ENCODE measurements around the gene ZFP28.

ZFP28 gene

DNA sequence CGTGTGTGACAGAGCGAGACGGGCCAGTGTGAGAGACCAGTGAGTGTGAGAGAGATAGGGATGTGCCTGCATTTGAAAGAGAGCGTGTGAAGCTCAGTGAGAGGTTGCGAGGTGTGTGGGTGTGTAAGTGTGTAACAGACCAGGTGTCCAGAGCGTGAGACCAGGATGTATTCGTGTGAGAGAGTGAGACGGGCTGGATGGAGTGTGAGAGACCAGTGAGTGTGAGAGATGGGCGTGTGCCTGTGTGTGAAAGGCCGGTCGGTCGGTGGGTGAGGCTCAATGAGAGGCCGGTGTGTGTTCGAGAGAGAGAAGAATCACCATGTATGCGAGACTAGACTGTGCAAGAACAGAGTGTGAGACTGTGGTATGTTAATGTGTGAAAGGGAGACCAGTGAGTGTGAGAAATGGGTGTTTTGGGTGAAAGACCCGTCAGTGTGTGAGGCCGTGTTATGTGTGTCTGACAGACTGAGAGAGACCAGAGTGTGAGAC lies 30.4 kb upstream of the ZFP28 start:
- WGBS, result 12% methylated on average over 17 of the region's 17 CpGs
- Histone ChIP-seq H3K36me3 (ENCODE audit: control insufficient read depth in 1 of 2, insufficient read depth in 2 of 2, low read depth in 1 of 2, low read length in 2 of 2) (peaks cover 0 to 8% of the 10 kb centered on the region in 2 experiments), H2AK5ac (ENCODE audit: low read length, severe bottlenecking) (no peak overlapping the region), H3K27me3 (ENCODE audit: control insufficient read depth in 1 of 2, insufficient read depth in 1 of 2, low read length in 2 of 2) (no peaks in the 10 kb centered on the region), H2BK120ac (ENCODE audit: low read depth, low read length) (no peak overlapping the region), H4K91ac (ENCODE audit: low read length) (no peak overlapping the region), H2BK12ac (ENCODE audit: low read length in 2 of 2) (no peak overlapping the region), H3K18ac (ENCODE audit: low read depth in 1 of 2, low read length in 2 of 2) (peak overlapping the region in 1 of 2 experiments; percentile 69), H3K14ac (ENCODE audit: low read length in 2 of 2) (peak overlapping the region in 1 of 2 experiments; percentile 57), H3K27ac (ENCODE audit: low read length, poor library complexity, severe bottlenecking) (no peak overlapping the region), H2BK15ac (ENCODE audit: low read depth, poor library complexity, severe bottlenecking) (no peak overlapping the region), H3K9me3 (ENCODE audit: control insufficient read depth, low read length) (peaks cover 40% of the 10 kb centered on the region), H2AFZ (ENCODE audit: low read depth, low read length) (peak overlapping the region; percentile 74), H3K4me1 (ENCODE audit: control insufficient read depth, insufficient read depth, low read depth, low read length) (peaks cover 5% of the 10 kb centered on the region), H3K79me1 (replicated peaks; ENCODE audit: low read length, poor library complexity, severe bottlenecking) (no peaks in the 10 kb centered on the region), H3K4me2 (ENCODE audit: low read length, poor library complexity, severe bottlenecking) (peak overlapping the region; percentile 62), H3K4me3 (ENCODE audit: insufficient read depth in 1 of 2, low read depth in 1 of 2, low read length in 2 of 2) (peak overlapping the region; percentile 74 to 96), H3K9ac (ENCODE audit: low read length) (peak overlapping the region; percentile 96), H4K8ac (ENCODE audit: low read length) (peak overlapping the region; percentile 33), H3K23ac (ENCODE audit: low read length in 2 of 2) (peak overlapping the region in 1 of 2 experiments; percentile 9), H2BK5ac (ENCODE audit: low read depth, low read length, poor library complexity, severe bottlenecking) (no peak overlapping the region), H3K4ac (ENCODE audit: low read depth in 1 of 2, low read length in 2 of 2) (no peak overlapping the region)
- DNase-seq, result no peak

DNA sequence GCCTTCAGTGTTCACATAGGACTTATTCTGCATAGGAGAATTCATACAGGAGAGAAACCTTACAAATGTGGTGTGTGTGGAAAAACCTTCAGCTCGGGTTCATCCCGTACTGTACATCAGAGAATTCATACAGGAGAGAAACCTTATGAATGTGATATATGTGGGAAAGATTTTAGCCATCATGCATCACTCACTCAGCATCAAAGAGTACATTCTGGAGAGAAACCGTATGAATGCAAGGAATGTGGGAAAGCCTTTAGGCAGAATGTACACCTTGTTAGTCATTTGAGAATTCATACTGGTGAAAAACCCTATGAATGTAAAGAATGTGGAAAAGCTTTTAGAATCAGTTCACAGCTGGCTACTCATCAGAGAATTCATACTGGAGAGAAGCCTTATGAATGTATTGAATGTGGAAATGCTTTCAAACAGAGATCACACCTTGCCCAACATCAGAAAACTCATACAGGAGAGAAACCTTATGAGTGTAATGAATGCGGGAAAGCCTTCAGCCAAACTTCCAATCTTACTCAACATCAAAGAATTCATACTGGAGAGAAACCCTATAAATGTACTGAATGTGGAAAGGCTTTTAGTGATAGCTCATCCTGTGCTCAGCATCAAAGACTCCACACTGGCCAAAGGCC lies 13.4 kb upstream of the ZFP28 start:
- Histone ChIP-seq H4K8ac (ENCODE audit: low read length) (no peak overlapping the region), H2BK12ac (ENCODE audit: low read length in 2 of 2) (no peak overlapping the region), H3K9me3 (ENCODE audit: control insufficient read depth, low read length) (peaks cover 98% of the 10 kb centered on the region), H2BK120ac (ENCODE audit: low read depth, low read length) (no peak overlapping the region), H3K4me3 (ENCODE audit: insufficient read depth in 1 of 2, low read depth in 1 of 2, low read length in 2 of 2) (peak overlapping the region in 1 of 2 experiments; percentile 65), H3K23ac (ENCODE audit: low read length in 2 of 2) (no peak overlapping the region), H3K36me3 (ENCODE audit: control insufficient read depth in 1 of 2, insufficient read depth in 2 of 2, low read depth in 1 of 2, low read length in 2 of 2) (peaks cover 0 to 25% of the 10 kb centered on the region in 2 experiments), H3K4me1 (ENCODE audit: control insufficient read depth, insufficient read depth, low read depth, low read length) (no peaks in the 10 kb centered on the region), H2AFZ (ENCODE audit: low read depth, low read length) (no peak overlapping the region), H2BK5ac (ENCODE audit: low read depth, low read length, poor library complexity, severe bottlenecking) (no peak overlapping the region), H2BK15ac (ENCODE audit: low read depth, poor library complexity, severe bottlenecking) (no peak overlapping the region), H2AK5ac (ENCODE audit: low read length, severe bottlenecking) (no peak overlapping the region), H4K91ac (ENCODE audit: low read length) (no peak overlapping the region), H3K4ac (ENCODE audit: low read depth in 1 of 2, low read length in 2 of 2) (no peak overlapping the region), H3K4me2 (ENCODE audit: low read length, poor library complexity, severe bottlenecking) (no peak overlapping the region), H3K14ac (ENCODE audit: low read length in 2 of 2) (no peak overlapping the region), H3K27me3 (ENCODE audit: control insufficient read depth in 1 of 2, insufficient read depth in 1 of 2, low read length in 2 of 2) (no peaks in the 10 kb centered on the region), H3K9ac (ENCODE audit: low read length) (no peak overlapping the region), H3K79me1 (replicated peaks; ENCODE audit: low read length, poor library complexity, severe bottlenecking) (no peaks in the 10 kb centered on the region), H3K27ac (ENCODE audit: low read length, poor library complexity, severe bottlenecking) (no peak overlapping the region), H3K18ac (ENCODE audit: low read depth in 1 of 2, low read length in 2 of 2) (no peak overlapping the region)
- WGBS, result 78% methylated on average over 1 of the region's 4 CpGs
- DNase-seq, result no peak

DNA sequence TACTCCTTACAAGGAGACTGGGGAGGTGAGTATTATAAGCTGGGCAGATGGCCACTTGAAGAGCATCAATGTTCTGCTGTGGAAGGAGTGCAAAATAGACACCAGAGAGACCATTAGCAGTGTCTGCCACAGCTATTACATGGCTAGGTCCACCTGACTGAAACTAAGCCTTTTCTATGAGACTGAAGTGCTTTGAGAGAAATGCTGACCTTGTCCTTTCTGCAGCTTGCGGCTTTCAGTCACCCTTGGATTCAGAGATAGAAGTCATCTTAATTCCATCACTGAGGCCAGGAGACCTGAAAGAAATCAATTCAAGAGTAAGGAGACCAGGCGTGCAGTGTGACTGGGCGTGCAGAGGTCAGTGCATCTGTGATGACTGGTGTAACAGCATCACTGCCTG lies 1.3 kb upstream of the ZFP28 start:
- no peak for DNase-seq
- Histone ChIP-seq H2BK5ac (ENCODE audit: low read depth, low read length, poor library complexity, severe bottlenecking) (no peak overlapping the region), H4K91ac (ENCODE audit: low read length) (no peak overlapping the region), H3K9ac (ENCODE audit: low read length) (no peak overlapping the region), H2AK5ac (ENCODE audit: low read length, severe bottlenecking) (no peak overlapping the region), H3K4me3 (ENCODE audit: insufficient read depth in 1 of 2, low read depth in 1 of 2, low read length in 2 of 2) (peak overlapping the region in 1 of 2 experiments; percentile 90), H2BK120ac (ENCODE audit: low read depth, low read length) (no peak overlapping the region), H3K36me3 (ENCODE audit: control insufficient read depth in 1 of 2, insufficient read depth in 2 of 2, low read depth in 1 of 2, low read length in 2 of 2) (peaks cover 23 to 24% of the 10 kb centered on the region in 2 experiments), H2AFZ (ENCODE audit: low read depth, low read length) (peak overlapping the region; percentile 18), H3K14ac (ENCODE audit: low read length in 2 of 2) (no peak overlapping the region), H2BK15ac (ENCODE audit: low read depth, poor library complexity, severe bottlenecking) (no peak overlapping the region), H3K4me2 (ENCODE audit: low read length, poor library complexity, severe bottlenecking) (peak overlapping the region; percentile 67), H2BK12ac (ENCODE audit: low read length in 2 of 2) (no peak overlapping the region), H3K27ac (ENCODE audit: low read length, poor library complexity, severe bottlenecking) (no peak overlapping the region), H3K4ac (ENCODE audit: low read depth in 1 of 2, low read length in 2 of 2) (no peak overlapping the region), H3K9me3 (ENCODE audit: control insufficient read depth, low read length) (peaks cover 88% of the 10 kb centered on the region), H3K4me1 (ENCODE audit: control insufficient read depth, insufficient read depth, low read depth, low read length) (peaks cover 5% of the 10 kb centered on the region), H3K23ac (ENCODE audit: low read length in 2 of 2) (no peak overlapping the region), H3K18ac (ENCODE audit: low read depth in 1 of 2, low read length in 2 of 2) (no peak overlapping the region), H4K8ac (ENCODE audit: low read length) (no peak overlapping the region), H3K79me1 (replicated peaks; ENCODE audit: low read length, poor library complexity, severe bottlenecking) (peaks cover 19% of the 10 kb centered on the region), H3K27me3 (ENCODE audit: control insufficient read depth in 1 of 2, insufficient read depth in 1 of 2, low read length in 2 of 2) (no peaks in the 10 kb centered on the region)
- 96% methylated on average over 3 of the region's 3 CpGs for WGBS

DNA sequence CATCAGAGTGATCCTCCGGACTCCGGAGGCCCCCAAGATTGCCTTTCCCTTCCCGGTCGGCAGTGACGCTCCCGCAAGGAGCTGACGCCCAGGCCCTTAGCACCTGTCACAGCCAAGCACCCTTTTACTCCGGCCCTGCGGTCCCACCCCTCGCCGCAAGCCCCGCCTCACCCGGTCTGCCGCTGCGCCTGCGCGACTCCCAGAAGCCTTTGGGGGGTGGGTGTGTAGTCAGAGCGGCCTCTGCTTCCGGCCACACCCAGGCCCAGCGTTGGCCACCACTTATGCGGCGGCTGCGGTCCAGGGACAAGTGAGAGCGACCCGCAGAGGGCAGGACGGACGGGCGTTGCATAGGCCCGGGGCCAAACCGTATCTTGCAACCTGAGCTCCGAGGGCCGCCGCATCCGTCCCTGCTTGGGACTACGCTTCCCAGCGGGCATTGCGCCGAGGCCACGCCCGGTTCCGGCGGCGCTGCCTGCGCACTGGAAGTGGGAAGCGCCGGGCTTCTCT lies 441 bp upstream of the ZFP28 start:
- Histone ChIP-seq H3K9me3 (ENCODE audit: control insufficient read depth, low read length) (peaks cover 85% of the 10 kb centered on the region), H2AFZ (ENCODE audit: low read depth, low read length) (peak overlapping the region; percentile 96), H2BK12ac (ENCODE audit: low read length in 2 of 2) (peak overlapping the region in 1 of 2 experiments; percentile 83), H3K79me1 (replicated peaks; ENCODE audit: low read length, poor library complexity, severe bottlenecking) (peaks cover 21% of the 10 kb centered on the region), H3K4ac (ENCODE audit: low read depth in 1 of 2, low read length in 2 of 2) (peak overlapping the region; percentile 83 to 98), H3K9ac (ENCODE audit: low read length) (peak overlapping the region; percentile 77), H3K4me2 (ENCODE audit: low read length, poor library complexity, severe bottlenecking) (peak overlapping the region; percentile 67), H2BK15ac (ENCODE audit: low read depth, poor library complexity, severe bottlenecking) (peak overlapping the region; percentile 98), H3K27ac (ENCODE audit: low read length, poor library complexity, severe bottlenecking) (peak overlapping the region; percentile 98), H2BK5ac (ENCODE audit: low read depth, low read length, poor library complexity, severe bottlenecking) (peak overlapping the region; percentile 88), H3K23ac (ENCODE audit: low read length in 2 of 2) (no peak overlapping the region), H3K4me3 (ENCODE audit: insufficient read depth in 1 of 2, low read depth in 1 of 2, low read length in 2 of 2) (peak overlapping the region; percentile 90 to 96), H3K27me3 (ENCODE audit: control insufficient read depth in 1 of 2, insufficient read depth in 1 of 2, low read length in 2 of 2) (no peaks in the 10 kb centered on the region), H3K36me3 (ENCODE audit: control insufficient read depth in 1 of 2, insufficient read depth in 2 of 2, low read depth in 1 of 2, low read length in 2 of 2) (peaks cover 24 to 28% of the 10 kb centered on the region in 2 experiments), H4K8ac (ENCODE audit: low read length) (peak overlapping the region; percentile 100), H3K4me1 (ENCODE audit: control insufficient read depth, insufficient read depth, low read depth, low read length) (peaks cover 5% of the 10 kb centered on the region), H2AK5ac (ENCODE audit: low read length, severe bottlenecking) (no peak overlapping the region), H3K14ac (ENCODE audit: low read length in 2 of 2) (peak overlapping the region in 1 of 2 experiments; percentile 98), H3K18ac (ENCODE audit: low read depth in 1 of 2, low read length in 2 of 2) (peak overlapping the region; percentile 100), H2BK120ac (ENCODE audit: low read depth, low read length) (peak overlapping the region; percentile 57), H4K91ac (ENCODE audit: low read length) (peak overlapping the region; percentile 100)
- DNase-seq, result peak; percentile 92
- 1% methylated on average over 25 of the region's 46 CpGs for WGBS
